Fibroblast of lung (primary cell): ENCODE data around the gene SLC9A3. TPM values are rescaled to one million over a fixed set of nuclear protein-coding genes. Genes with fewer than 3 reads are reported as not detected.

Source experiments
- DNase-seq, 2 donors: peaks; one replicate each; pipeline versions ENCODE4 v3.0.0 to v3.0.0-alpha.2; 2010; ENCODE audit warnings: low read depth in 2 of 2
- H2AFZ ChIP-seq: 2 replicates; pipeline ENCODE4 v1.5.1; 2012; ENCODE audit warnings: low read length, control low read depth, inconsistent platforms
- H3K27ac ChIP-seq: 2 replicates; pipeline ENCODE4 v1.5.1; 2011; ENCODE audit warnings: low read length, control low read depth; ENCODE audit not compliant: insufficient read depth
- H3K27me3 ChIP-seq: 2 replicates; pipeline ENCODE4 v1.5.1; 2011; ENCODE audit warnings: mild to moderate bottlenecking, low read length; ENCODE audit not compliant: control insufficient read depth, insufficient read depth
- H3K36me3 ChIP-seq: 2 replicates; pipeline ENCODE4 v1.5.1; 2011; ENCODE audit warnings: low read length; ENCODE audit not compliant: control insufficient read depth, insufficient read depth
- H3K4me1 ChIP-seq: 2 replicates; pipeline ENCODE4 v1.5.1; 2011; ENCODE audit warnings: low read length; ENCODE audit not compliant: control insufficient read depth, insufficient read depth; ENCODE audit errors: extremely low read depth
- H3K4me2 ChIP-seq: 2 replicates; pipeline ENCODE4 v1.5.1; 2011; ENCODE audit warnings: low read length, control low read depth; ENCODE audit not compliant: insufficient read depth; ENCODE audit errors: extremely low read depth
- H3K4me3 ChIP-seq, 4 experiments: fragments of 200-600 bp in 1 of 4; sonication (generic) in 1 of 4; replicated peaks in 1 of 4; 2 replicates each; pipeline ENCODE4 v1.5.1; 2011 to 2016; ENCODE audit warnings: low read length in 4 of 4, low read depth in 3 of 4, mild to moderate bottlenecking in 3 of 4, control low read depth in 2 of 4, inconsistent platforms in 1 of 4, mixed read lengths in 1 of 4; ENCODE audit not compliant: insufficient read depth in 1 of 4; ENCODE audit errors: control extremely low read depth in 1 of 4
- H3K79me2 ChIP-seq: 2 replicates; pipeline ENCODE4 v1.5.1; 2012; ENCODE audit warnings: mild to moderate bottlenecking, low read length, inconsistent platforms; ENCODE audit not compliant: control insufficient read depth, insufficient read depth
- H3K9ac ChIP-seq: 2 replicates; pipeline ENCODE4 v1.5.1; 2011; ENCODE audit warnings: mild to moderate bottlenecking, low read length, control low read depth; ENCODE audit not compliant: insufficient read depth
- H3K9me3 ChIP-seq: 2 replicates; pipeline ENCODE4 v1.5.1; 2012; ENCODE audit warnings: low read depth, low read length; ENCODE audit not compliant: control insufficient read depth, insufficient read depth
- H4K20me1 ChIP-seq: 2 replicates; pipeline ENCODE4 v1.5.1; 2011; ENCODE audit warnings: low read length; ENCODE audit not compliant: control insufficient read depth, insufficient read depth; ENCODE audit errors: extremely low read depth
- EZH2 ChIP-seq: IDR thresholded peaks from 2 replicates; pipeline ENCODE4 v1.5.1; 2012; ENCODE audit warnings: low read length, control low read depth, mild to moderate bottlenecking; ENCODE audit errors: missing control alignments
- polyA plus RNA-seq, 2 donors: library from polyadenylated mRNA; depleted of rRNA in 1 of 2; stranded (reverse) in 1 of 2; unstranded in 1 of 2; fragments of >200 nt; gene quantifications; 2 replicates each; pipeline ENCODE4 v1.2.1, GENCODE V29; 2011 to 2012; ENCODE audit warnings: missing spikeins in 1 of 2
- total RNA-seq: library from RNA; depleted of rRNA; stranded (reverse); fragments of >200 nt; gene quantifications from 2 replicates; pipeline ENCODE4 v1.2.1, GENCODE V29; 2014
- TF ChIP-seq, protein P1 (sequence below), 2 donors: IDR thresholded peaks in 1 of 2; conservative IDR thresholded peaks in 1 of 2; 1 replicate in 1 of 2; 2 replicates in 1 of 2; pipeline ENCODE4 v1.5.1; 2011 to 2012; ENCODE audit warnings: low read length in 2 of 2, control low read depth in 1 of 2, inconsistent platforms in 1 of 2, low read depth in 1 of 2, mild to moderate bottlenecking in 1 of 2

The SLC9A3 gene
- total and polyA plus RNA-seq, 2 donors (not counting 1 experiment from before 2014, with no cell fraction given), result 0.50 to 0.84 TPM

DNA sequence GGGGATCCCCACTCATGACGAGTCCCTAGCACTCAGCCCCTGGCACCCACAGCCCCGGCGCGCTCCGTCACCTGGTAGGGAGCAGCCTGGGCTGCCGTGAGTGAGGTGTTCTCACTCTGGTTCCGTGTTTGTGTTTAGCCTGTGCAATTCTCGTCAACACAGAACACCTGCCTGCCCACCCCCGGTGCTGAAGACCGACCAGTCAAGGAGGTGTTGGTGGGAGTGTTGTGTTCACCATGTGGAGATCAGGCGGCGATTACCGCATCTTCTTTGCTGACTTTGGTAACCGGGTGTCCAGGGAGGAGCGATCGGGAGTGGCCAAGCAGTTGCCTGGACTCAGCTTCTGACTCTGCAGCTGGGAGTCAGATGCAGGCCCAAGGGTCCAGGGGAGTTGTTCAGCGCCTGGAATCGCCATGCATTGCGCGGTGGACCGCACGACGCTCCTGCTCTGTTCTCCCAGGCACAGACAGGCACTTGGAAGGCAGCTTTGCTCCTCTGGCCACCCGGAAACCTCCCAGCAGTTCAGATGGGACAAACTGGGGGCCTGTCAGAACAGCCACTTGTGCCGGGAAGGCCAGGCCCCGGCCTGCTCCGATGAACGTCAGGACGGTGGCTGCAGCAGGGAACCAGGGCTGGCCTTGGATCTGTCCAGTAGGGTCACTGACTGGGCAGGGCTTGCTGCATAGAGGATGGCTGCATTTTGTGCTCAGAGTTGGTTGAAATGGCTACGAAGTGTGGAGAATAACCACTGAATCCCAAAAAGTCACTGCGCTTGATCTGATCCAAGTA, 53.1 kb downstream of the SLC9A3 start:
- no peak overlapping the region for H2AFZ ChIP-seq
- peaks cover 1% of the 10 kb centered on the region for H3K79me2 ChIP-seq
- H3K4me1 ChIP-seq, result no peaks in the 10 kb centered on the region
- TF ChIP-seq, protein P1, sequence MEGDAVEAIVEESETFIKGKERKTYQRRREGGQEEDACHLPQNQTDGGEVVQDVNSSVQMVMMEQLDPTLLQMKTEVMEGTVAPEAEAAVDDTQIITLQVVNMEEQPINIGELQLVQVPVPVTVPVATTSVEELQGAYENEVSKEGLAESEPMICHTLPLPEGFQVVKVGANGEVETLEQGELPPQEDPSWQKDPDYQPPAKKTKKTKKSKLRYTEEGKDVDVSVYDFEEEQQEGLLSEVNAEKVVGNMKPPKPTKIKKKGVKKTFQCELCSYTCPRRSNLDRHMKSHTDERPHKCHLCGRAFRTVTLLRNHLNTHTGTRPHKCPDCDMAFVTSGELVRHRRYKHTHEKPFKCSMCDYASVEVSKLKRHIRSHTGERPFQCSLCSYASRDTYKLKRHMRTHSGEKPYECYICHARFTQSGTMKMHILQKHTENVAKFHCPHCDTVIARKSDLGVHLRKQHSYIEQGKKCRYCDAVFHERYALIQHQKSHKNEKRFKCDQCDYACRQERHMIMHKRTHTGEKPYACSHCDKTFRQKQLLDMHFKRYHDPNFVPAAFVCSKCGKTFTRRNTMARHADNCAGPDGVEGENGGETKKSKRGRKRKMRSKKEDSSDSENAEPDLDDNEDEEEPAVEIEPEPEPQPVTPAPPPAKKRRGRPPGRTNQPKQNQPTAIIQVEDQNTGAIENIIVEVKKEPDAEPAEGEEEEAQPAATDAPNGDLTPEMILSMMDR (conservative IDR thresholded peaks at IDR 0.05 in 1 of 2, IDR thresholded peaks at IDR 0.05 in 1 of 2; ENCODE audit: low read depth in 1 of 2, low read length in 2 of 2), result no peak
- TF ChIP-seq EZH2, result no peak
- peaks cover 8% of the 10 kb centered on the region for H3K36me3 ChIP-seq
- peaks cover 6% of the 10 kb centered on the region for H3K27me3 ChIP-seq
- H3K27ac ChIP-seq, result no peak overlapping the region
- H4K20me1 ChIP-seq, result no peaks in the 10 kb centered on the region
- H3K4me2 ChIP-seq, result peak overlapping the region; percentile 92
- H3K4me3 ChIP-seq, result peak overlapping the region in 1 of 4 experiments; percentile 82
- no peak overlapping the region for H3K9ac ChIP-seq
- H3K9me3 ChIP-seq, result no peaks in the 10 kb centered on the region
- no peak for DNase-seq

DNA sequence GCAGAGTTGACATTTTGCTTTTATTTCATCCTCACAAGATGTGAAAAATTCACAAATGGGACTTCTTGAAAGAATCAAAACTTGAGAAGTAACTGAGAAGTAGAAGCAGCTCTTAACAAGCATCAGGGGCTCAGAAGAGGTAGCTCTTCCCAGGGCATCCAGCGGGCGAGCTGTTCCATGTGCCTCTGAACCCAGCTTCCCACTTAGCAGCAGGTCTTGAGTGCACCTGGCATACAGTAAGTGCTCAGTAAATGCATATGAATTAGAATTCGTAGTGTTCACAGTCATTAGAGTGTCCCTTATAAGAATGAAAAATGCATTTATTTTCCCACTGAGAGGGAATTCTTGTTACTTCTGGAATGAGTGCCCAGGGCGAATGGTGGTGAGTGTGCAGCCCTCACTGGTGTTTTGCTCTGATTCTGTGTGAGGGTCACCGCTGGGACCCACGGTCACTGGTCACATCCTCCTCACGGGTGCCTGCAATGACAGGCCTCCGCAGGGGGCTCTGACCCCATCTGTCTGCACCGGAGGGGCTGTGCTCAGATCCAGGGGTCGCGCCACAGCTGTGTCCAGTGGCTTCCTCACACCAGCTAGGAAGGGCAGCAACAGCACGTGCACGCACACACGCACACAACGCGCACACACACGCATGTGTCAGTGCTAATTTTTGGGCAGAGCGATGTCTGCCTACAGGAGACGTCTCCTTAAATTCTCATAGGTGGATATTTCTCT, 54.3 kb downstream of the SLC9A3 start:
- TF ChIP-seq, protein P1 (conservative IDR thresholded peaks at IDR 0.05 in 1 of 2, IDR thresholded peaks at IDR 0.05 in 1 of 2; ENCODE audit: low read depth in 1 of 2, low read length in 2 of 2), result no peak
- no peak for TF ChIP-seq EZH2
- Histone ChIP-seq H3K9me3 (no peaks in the 10 kb centered on the region), H3K79me2 (peaks cover 1% of the 10 kb centered on the region), H2AFZ (no peak overlapping the region), H3K27ac (no peak overlapping the region), H4K20me1 (no peaks in the 10 kb centered on the region), H3K4me1 (no peaks in the 10 kb centered on the region), H3K27me3 (no peaks in the 10 kb centered on the region), H3K9ac (no peak overlapping the region), H3K4me3 (no peak overlapping the region), H3K36me3 (peaks cover 14% of the 10 kb centered on the region), H3K4me2 (no peak overlapping the region)
- DNase-seq, result no peak

DNA sequence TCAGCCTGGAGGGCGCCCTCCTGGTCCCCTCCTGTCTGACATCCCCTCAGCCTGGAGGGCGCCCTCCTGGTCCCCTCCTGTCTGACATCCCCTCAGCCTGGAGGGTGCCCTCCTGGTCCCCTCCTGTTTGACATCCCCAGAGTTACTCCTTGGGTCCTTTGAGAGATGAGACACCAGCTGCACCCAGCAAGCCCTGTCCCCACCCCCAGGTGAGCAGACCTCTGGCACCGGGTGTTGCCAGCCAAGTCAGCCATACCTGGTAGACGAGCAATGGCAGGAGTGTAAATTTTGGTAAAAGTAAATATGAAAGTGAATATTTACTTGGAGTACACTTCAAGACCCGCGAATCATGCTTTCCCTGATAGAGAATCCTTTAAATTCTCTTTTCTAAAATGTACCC, 55.8 kb downstream of the SLC9A3 start:
- no peak for TF ChIP-seq EZH2
- TF ChIP-seq, protein P1 (conservative IDR thresholded peaks at IDR 0.05 in 1 of 2, IDR thresholded peaks at IDR 0.05 in 1 of 2; ENCODE audit: low read depth in 1 of 2, low read length in 2 of 2), result no peak
- H3K4me1 ChIP-seq, result no peaks in the 10 kb centered on the region
- H3K27ac ChIP-seq, result no peak overlapping the region
- no peaks in the 10 kb centered on the region for H3K9me3 ChIP-seq
- no peak for DNase-seq
- H2AFZ ChIP-seq, result no peak overlapping the region
- no peaks in the 10 kb centered on the region for H4K20me1 ChIP-seq
- H3K4me2 ChIP-seq, result no peak overlapping the region
- no peaks in the 10 kb centered on the region for H3K27me3 ChIP-seq
- peaks cover 1% of the 10 kb centered on the region for H3K79me2 ChIP-seq
- H3K4me3 ChIP-seq, result no peak overlapping the region
- H3K9ac ChIP-seq, result no peak overlapping the region
- peaks cover 18% of the 10 kb centered on the region for H3K36me3 ChIP-seq
